CD4-positive, CD25-positive, alpha-beta regulatory T cell (primary cell): ENCODE measurements around the gene PIGX. TPM values are rescaled to one million over a fixed set of nuclear protein-coding genes. Genes with fewer than 3 reads are reported as not detected.
A peak's percentile ranks its signal among the peaks of the same experiment; 100 is the strongest.
"Not testable (repeated sequence)": the region's sequence is repeated elsewhere in the genome, so short reads cannot be mapped to it uniquely, and the experiment has no call there.

Source experiments
- ATAC-seq, 2 donors: fragments of 150-1000 bp; cut with Tn5 transposase; one replicate each; pipeline ENCODE4 v1.10.0; 2021; ENCODE audit warnings: low read depth in 2 of 2, moderate number of reproducible peaks in 2 of 2, moderate library complexity in 1 of 2
- DNase-seq, 3 donors: peaks; one replicate each; pipeline versions ENCODE4 v3.0.0 to v3.0.0-alpha.2; 2012 to 2022; ENCODE audit warnings: mixed read lengths in 1 of 3
- H3K27ac ChIP-seq: one replicate; pipeline ENCODE4 v1.7.0; 2013; ENCODE audit warnings: mild to moderate bottlenecking, low read length; ENCODE audit not compliant: insufficient read depth, poor library complexity, severe bottlenecking
- H3K27me3 ChIP-seq: one replicate; pipeline ENCODE4 v1.7.0; 2013; ENCODE audit warnings: low read length; ENCODE audit not compliant: control insufficient read depth, insufficient read depth
- H3K36me3 ChIP-seq: one replicate; pipeline ENCODE4 v1.7.0; 2013; ENCODE audit warnings: mild to moderate bottlenecking, low read length, moderate library complexity; ENCODE audit not compliant: control insufficient read depth, insufficient read depth
- H3K4me1 ChIP-seq: 2 replicates; pipeline ENCODE4 v1.7.0; 2013; ENCODE audit warnings: mild to moderate bottlenecking, low read length; ENCODE audit not compliant: insufficient read depth, control insufficient read depth, poor library complexity, severe bottlenecking
- H3K4me3 ChIP-seq: one replicate; pipeline ENCODE4 v1.7.0; 2013; ENCODE audit warnings: low read depth, mild to moderate bottlenecking, low read length, moderate library complexity
- H3K9me3 ChIP-seq, 2 experiments: 1 replicate in 1 of 2; 2 replicates in 1 of 2; pipeline ENCODE4 v1.7.0; 2013; ENCODE audit warnings: low read length in 2 of 2, mild to moderate bottlenecking in 1 of 2, moderate library complexity in 1 of 2; ENCODE audit not compliant: control insufficient read depth in 2 of 2
- H3K27ac Mint-ChIP-seq, 3 donors: one replicate each; pipeline ENCODE4 v1.8.0; 2020 to 2022; ENCODE audit warnings: mild to moderate bottlenecking in 3 of 3, mixed read lengths in 3 of 3, moderate library complexity in 2 of 3
- H3K27me3 Mint-ChIP-seq: one replicate; pipeline ENCODE4 v1.8.0; 2022; ENCODE audit warnings: mild to moderate bottlenecking, mixed read lengths
- H3K36me3 Mint-ChIP-seq: one replicate; pipeline ENCODE4 v1.8.0; 2020; ENCODE audit warnings: mixed read lengths
- H3K4me1 Mint-ChIP-seq, 4 donors: one replicate each; pipeline ENCODE4 v1.8.0; 2020 to 2022; ENCODE audit warnings: mixed read lengths in 4 of 4, mild to moderate bottlenecking in 1 of 4
- H3K4me3 Mint-ChIP-seq, 4 donors: one replicate each; pipeline ENCODE4 v1.8.0; 2020 to 2022; ENCODE audit warnings: mild to moderate bottlenecking in 4 of 4, mixed read lengths in 4 of 4, moderate library complexity in 3 of 4
- H3K9me3 Mint-ChIP-seq, 7 donors: one replicate each; pipeline ENCODE4 v1.8.0; 2020 to 2022; ENCODE audit warnings: mixed read lengths in 7 of 7, mild to moderate bottlenecking in 3 of 7, moderate library complexity in 2 of 7
- polyA plus RNA-seq, 4 donors: library from polyadenylated mRNA; unstranded; fragments of 300-500 nt; fragmentation: Illumina TruSeq; gene quantifications; one replicate each; pipeline ENCODE4 v1.2.3, GENCODE V29; 2021
- total RNA-seq: library from RNA; stranded (reverse); gene quantifications from one replicate; pipeline ENCODE4 v1.2.3, GENCODE V29; 2022

Gene PIGX
- total and polyA plus RNA-seq, 5 donors from 2014 or later, result 17.2 to 40.4 (median 24.6) TPM

DNA sequence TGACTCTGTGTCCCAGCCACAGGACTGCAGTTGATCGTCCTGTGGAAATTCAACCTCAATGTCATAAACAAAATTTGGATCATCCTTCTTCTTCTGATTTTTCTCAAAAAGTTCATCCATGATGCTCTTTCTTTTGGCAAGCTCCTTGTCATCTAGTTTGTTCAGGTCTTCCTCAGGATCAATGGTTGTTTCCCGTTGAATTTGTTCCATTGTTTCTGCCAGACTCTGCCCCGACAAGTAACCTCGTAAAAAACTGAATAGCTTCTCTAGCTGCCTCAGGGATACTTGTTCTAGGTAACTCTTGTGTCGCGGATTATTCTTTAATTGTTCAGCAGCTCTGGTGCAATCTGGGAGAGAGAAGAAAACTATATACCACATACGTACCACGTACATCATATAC, 4.6 kb upstream of the PIGX start:
- DNase-seq, result no peak
- ATAC-seq, result no peak

DNA sequence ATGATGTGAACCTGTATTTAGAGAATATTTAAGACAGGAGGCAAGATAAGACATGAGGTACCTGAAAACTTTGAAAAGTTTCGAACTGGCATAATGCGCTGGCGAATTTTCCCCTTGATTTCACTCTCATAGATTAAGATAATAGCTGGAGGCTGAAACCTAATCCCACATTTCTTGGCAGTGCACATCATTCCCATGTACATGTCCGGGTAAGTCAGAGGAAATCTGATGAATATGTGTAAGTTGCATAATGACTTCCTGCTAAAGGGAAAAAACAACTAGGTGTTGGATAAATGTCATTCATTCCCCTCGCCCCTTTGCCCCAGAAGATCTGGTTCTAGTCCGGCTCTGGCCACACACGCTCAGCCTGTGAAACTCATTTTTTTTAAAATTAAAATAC, 3.7 kb upstream of the PIGX start:
- H3K4me1 Mint-ChIP-seq, result peaks cover 9 to 27% (median 17%) of the 10 kb centered on the region in 4 donors
- H3K27ac ChIP-seq, result no peak overlapping the region

More for the DNA sequence above, 4.6 kb upstream of the PIGX start:
- Mint-ChIP-seq H3K4me1 (peaks cover 5 to 19% (median 11%) of the 10 kb centered on the region in 4 donors), H3K27ac (no peak overlapping the region), H3K4me3 (peak overlapping the region in 1 of 4 donors; percentile 52), H3K27me3 (no peaks in the 10 kb centered on the region), H3K9me3 (no peaks in the 10 kb centered on the region), H3K36me3 (peaks cover 4% of the 10 kb centered on the region)
- H3K4me1 ChIP-seq, result peaks cover 13% of the 10 kb centered on the region
- H3K36me3 ChIP-seq, result peaks cover 3% of the 10 kb centered on the region
- no peaks in the 10 kb centered on the region for H3K27me3 ChIP-seq
- H3K27ac ChIP-seq, result no peak overlapping the region
- no peaks in the 10 kb centered on the region for H3K9me3 ChIP-seq
- H3K4me3 ChIP-seq, result no peak overlapping the region

DNA sequence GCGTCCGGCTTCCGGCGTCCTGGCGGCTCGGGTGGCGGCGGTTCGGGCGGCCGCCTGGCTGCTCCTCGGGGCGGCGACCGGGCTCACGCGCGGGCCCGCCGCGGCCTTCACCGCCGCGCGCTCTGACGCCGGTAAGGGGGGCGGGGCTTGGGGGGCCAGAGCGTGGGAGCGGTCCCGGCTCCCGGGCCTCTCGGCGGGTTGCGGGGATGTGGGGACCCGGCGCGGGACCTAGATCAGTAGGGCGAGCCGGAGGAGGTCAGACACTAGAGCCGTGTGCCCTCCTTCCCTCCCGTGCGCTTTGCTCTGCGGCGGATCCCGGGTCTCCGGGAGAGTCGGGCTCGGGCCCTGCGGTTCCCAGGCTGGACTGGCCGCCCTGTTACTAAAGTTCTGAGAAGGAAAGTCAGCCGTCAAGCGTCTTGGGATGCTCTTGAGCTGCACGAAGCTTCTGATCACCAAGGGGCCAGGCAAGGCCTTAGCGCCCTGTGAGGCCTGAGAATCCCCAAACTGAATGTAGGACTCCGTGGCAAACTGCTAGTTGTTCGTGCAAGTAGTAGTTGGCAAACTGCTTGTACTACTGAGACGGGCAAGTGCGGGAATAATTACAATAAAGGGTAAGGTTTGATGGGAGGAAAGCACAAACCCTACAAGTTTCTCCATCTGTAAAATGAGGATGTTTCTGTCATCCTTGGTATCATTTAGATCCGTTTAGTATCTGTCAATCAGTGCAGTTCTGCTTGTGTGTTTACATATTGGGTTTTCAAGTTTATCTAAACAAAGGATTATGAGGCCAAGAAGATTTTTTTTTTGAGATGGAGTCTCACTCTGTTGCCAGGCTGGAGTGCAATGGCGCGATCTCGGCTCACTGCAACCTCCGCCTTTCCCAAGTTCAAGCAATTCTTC, 587 bp downstream of the PIGX start:
- peak overlapping the region; percentile 99 for H3K27ac ChIP-seq
- ATAC-seq, result peak; percentile 56 to 57
- DNase-seq, result peak in 2 of 3 donors; percentile 55 to 71
- H3K36me3 ChIP-seq, result no peaks in the 10 kb centered on the region
- peak overlapping the region; percentile 85 for H3K4me3 ChIP-seq
- H3K27me3 ChIP-seq, result no peaks in the 10 kb centered on the region
- Mint-ChIP-seq H3K27me3 (no peaks in the 10 kb centered on the region), H3K4me1 (peaks cover 16 to 43% (median 25%) of the 10 kb centered on the region in 4 donors), H3K9me3 (no peaks in the 10 kb centered on the region), H3K36me3 (no peaks in the 10 kb centered on the region), H3K4me3 (peak overlapping the region; percentile 84 to 90 (median 88)), H3K27ac (peak overlapping the region; percentile 54 to 90 (median 85))
- H3K9me3 ChIP-seq, result no peaks in the 10 kb centered on the region
- H3K4me1 ChIP-seq, result peaks cover 13% of the 10 kb centered on the region

More for the DNA sequence above, 3.7 kb upstream of the PIGX start:
- Histone ChIP-seq H3K27me3 (no peaks in the 10 kb centered on the region), H3K9me3 (no peaks in the 10 kb centered on the region), H3K36me3 (peaks cover 3% of the 10 kb centered on the region), H3K4me3 (no peak overlapping the region), H3K4me1 (peaks cover 13% of the 10 kb centered on the region)
- Mint-ChIP-seq H3K9me3 (no peaks in the 10 kb centered on the region), H3K4me3 (peak overlapping the region in 1 of 4 donors; percentile 52), H3K27ac (no peak overlapping the region), H3K27me3 (no peaks in the 10 kb centered on the region), H3K36me3 (peaks cover 4% of the 10 kb centered on the region)
- DNase-seq (no peak), ATAC-seq (no peak)

DNA sequence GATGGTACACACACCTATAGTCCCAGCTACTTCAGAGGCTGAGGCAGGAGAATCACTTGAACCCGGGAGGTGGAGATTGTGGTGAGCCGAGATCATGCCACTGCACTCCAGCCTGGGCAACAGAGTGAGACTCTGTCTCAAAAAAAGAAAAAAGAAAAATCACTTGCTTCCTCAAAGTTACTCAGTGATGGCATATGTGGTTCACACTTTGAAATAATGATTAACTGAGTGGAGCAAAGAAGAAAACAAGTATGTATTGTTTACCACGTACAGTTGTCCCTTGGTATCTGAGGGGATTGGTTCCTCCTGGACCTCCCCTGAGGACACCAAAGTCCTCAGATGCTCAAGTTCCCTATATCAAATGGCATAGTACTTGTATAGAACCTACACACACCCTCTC, 5.0 kb downstream of the PIGX start:
- not testable (repeated sequence) for H3K9me3 ChIP-seq, H3K4me1 ChIP-seq, H3K36me3 ChIP-seq, H3K27me3 ChIP-seq, H3K27ac ChIP-seq, H3K4me3 ChIP-seq, DNase-seq, H3K27me3 Mint-ChIP-seq, H3K9me3 Mint-ChIP-seq, H3K27ac Mint-ChIP-seq, ATAC-seq, H3K4me3 Mint-ChIP-seq
- peaks cover 12% of the 10 kb centered on the region for H3K36me3 Mint-ChIP-seq
- H3K4me1 Mint-ChIP-seq, result peaks cover 12 to 26% (median 24%) of the 10 kb centered on the region in 4 donors

DNA sequence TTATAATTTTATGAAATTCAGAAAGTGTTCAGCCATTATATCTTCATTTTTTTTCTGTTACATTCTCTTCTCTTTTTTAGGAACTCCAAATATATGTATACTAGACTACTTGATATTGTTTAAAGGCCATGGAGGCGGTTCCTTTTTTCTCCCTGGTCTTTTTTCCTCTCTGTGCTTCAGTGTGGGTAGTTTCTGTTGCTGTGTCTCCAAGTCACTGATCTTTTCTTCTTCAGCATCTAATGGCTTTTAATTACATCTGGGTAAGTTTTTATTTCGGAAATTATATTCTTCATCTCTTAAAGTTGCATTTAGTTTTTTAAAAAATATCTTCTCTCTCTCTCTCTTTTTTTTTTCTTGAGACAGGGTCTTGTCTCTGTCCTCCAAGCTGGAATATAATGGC, 8.9 kb downstream of the PIGX start:
- H3K27ac Mint-ChIP-seq, result no peak overlapping the region

DNA sequence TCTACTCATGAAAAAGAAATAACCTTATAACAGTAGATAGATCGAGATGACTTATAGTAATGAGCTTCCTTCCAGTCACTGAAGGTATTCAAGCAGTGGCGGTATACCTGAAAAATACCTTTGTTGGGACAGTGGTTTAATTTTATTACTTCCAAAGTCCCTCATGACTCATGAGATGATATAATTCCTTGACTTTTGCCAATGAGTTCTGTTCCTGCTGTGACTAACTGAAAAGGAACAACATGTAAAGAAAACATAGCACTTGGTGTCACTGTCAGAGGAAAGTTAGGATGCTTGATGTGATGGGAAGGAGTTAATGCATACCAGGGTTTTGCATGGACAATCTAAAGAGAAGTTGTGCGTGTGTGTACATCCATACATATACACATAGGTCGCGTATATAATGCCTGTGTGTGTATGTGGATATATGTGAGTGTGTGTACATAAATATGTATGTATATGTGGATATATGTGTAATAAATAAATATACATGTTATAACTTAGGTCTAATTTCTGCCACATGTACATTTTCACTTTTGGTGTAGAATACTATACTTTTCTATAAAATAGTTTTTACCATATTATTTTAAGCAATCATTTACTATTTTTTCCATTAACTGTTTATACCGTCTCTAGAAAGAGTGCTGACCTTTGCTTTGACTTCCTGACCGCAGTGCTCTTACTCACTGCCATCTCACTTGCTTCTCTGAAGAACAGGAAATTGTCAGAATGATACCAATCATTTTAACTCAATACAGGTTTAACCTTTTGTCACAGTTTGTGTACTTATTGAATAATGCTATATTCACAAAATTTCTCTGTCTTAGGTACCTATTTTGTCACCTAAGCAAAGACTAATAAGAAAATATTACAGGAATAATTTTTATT, 14.9 kb downstream of the PIGX start:
- ATAC-seq (peak; percentile 96 to 100), DNase-seq (peak in 1 of 3 donors; percentile 79)
- H3K27ac ChIP-seq, result peak overlapping the region; percentile 38
- H3K9me3 ChIP-seq, result no peaks in the 10 kb centered on the region
- Mint-ChIP-seq H3K27ac (peak overlapping the region; percentile 8 to 84 (median 61)), H3K9me3 (no peaks in the 10 kb centered on the region), H3K4me1 (peaks cover 12 to 46% (median 27%) of the 10 kb centered on the region in 4 donors), H3K4me3 (no peak overlapping the region), H3K27me3 (no peaks in the 10 kb centered on the region), H3K36me3 (peaks cover 7% of the 10 kb centered on the region)
- H3K27me3 ChIP-seq, result no peaks in the 10 kb centered on the region
- peak overlapping the region; percentile 54 for H3K4me3 ChIP-seq
- peaks cover 13% of the 10 kb centered on the region for H3K4me1 ChIP-seq
- no peaks in the 10 kb centered on the region for H3K36me3 ChIP-seq

More for the DNA sequence above, 8.9 kb downstream of the PIGX start:
- peaks cover 9 to 29% (median 15%) of the 10 kb centered on the region in 4 donors for H3K4me1 Mint-ChIP-seq
- no peaks in the 10 kb centered on the region for H3K9me3 Mint-ChIP-seq
- Histone ChIP-seq H3K27me3 (no peaks in the 10 kb centered on the region), H3K9me3 (no peaks in the 10 kb centered on the region), H3K4me1 (no peaks in the 10 kb centered on the region), H3K27ac (no peak overlapping the region), H3K4me3 (no peak overlapping the region), H3K36me3 (peaks cover 5% of the 10 kb centered on the region)
- DNase-seq (no peak), ATAC-seq (no peak)
- H3K4me3 Mint-ChIP-seq, result no peak overlapping the region
- H3K36me3 Mint-ChIP-seq, result peaks cover 18% of the 10 kb centered on the region
- H3K27me3 Mint-ChIP-seq, result no peaks in the 10 kb centered on the region

DNA sequence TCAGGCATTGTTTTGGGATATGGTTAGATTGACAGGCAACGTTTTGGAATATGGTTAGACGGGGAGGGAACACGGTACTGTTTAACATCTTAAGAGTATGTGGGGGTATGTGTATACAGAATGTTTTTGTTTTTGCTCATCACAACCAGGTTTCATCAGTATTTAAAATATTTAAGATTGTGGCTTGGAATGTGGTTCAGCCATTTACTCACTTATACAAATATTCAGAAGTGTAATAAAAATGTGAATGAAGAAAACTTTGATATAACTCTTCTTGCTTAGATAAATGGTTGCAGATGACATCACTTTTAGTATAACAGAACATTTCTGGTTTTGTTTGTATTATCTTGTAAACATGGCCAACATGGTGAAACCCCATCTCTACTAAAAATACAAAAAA, 23.6 kb downstream of the PIGX start:
- Histone ChIP-seq H3K27me3 (no peaks in the 10 kb centered on the region), H3K36me3 (peaks cover 2% of the 10 kb centered on the region), H3K27ac (no peak overlapping the region), H3K4me1 (no peaks in the 10 kb centered on the region), H3K9me3 (no peaks in the 10 kb centered on the region), H3K4me3 (no peak overlapping the region)
- no peak for DNase-seq
- peak overlapping the region in 1 of 4 donors; percentile 82 for H3K4me3 Mint-ChIP-seq
- no peak for ATAC-seq
- H3K27me3 Mint-ChIP-seq, result no peaks in the 10 kb centered on the region
- H3K9me3 Mint-ChIP-seq, result no peaks in the 10 kb centered on the region
- H3K4me1 Mint-ChIP-seq, result peaks cover 3 to 21% (median 11%) of the 10 kb centered on the region in 4 donors
- H3K36me3 Mint-ChIP-seq, result peaks cover 5% of the 10 kb centered on the region
- H3K27ac Mint-ChIP-seq, result peak overlapping the region in 1 of 3 donors; percentile 20
